Hepatocyte (in vitro differentiated cells): ENCODE data around the gene RHEX. TPM values are rescaled to one million over a fixed set of nuclear protein-coding genes. Genes with fewer than 3 reads are reported as not detected.
A peak's percentile ranks its signal among the peaks of the same experiment; 100 is the strongest.

ENCODE experiments used
- DNase-seq: peaks from one replicate; pipeline ENCODE4 v3.0.0-alpha.2; 2016; ENCODE audit warnings: low spot score
- H2AFZ ChIP-seq: fragments of 200-600 bp; sonication (generic); 2 replicates; pipeline ENCODE4 v1.6.0; 2016; ENCODE audit warnings: antibody characterized with exemption, mild to moderate bottlenecking
- H3K27ac ChIP-seq: fragments of 200-600 bp; sonication (generic); 2 replicates; pipeline ENCODE4 v1.5.1; 2016; ENCODE audit warnings: mild to moderate bottlenecking
- H3K27me3 ChIP-seq: fragments of 200-600 bp; sonication (generic); 2 replicates; pipeline ENCODE4 v1.6.1; 2016
- H3K36me3 ChIP-seq: fragments of 200-600 bp; sonication (generic); replicated peaks from 2 replicates; pipeline ENCODE4 v1.5.1; 2016; ENCODE audit warnings: low read depth; ENCODE audit not compliant: insufficient read depth
- H3K4me1 ChIP-seq: fragments of 200-600 bp; sonication (generic); 2 replicates; pipeline ENCODE4 v1.5.1; 2016; ENCODE audit warnings: mild to moderate bottlenecking, moderate library complexity; ENCODE audit not compliant: insufficient read depth
- H3K4me2 ChIP-seq: fragments of 200-600 bp; sonication (generic); 2 replicates; pipeline ENCODE4 v1.6.0; 2016
- H3K4me3 ChIP-seq: fragments of 200-600 bp; sonication (generic); 2 replicates; pipeline ENCODE4 v1.5.1; 2016; ENCODE audit warnings: mild to moderate bottlenecking
- H3K79me2 ChIP-seq: fragments of 200-600 bp; sonication (generic); 2 replicates; pipeline ENCODE4 v1.6.0; 2017; ENCODE audit warnings: mild to moderate bottlenecking
- H3K9me2 ChIP-seq: fragments of 200-600 bp; sonication (generic); replicated peaks from 2 replicates; pipeline ENCODE4 v1.6.0; 2017; ENCODE audit warnings: mild to moderate bottlenecking; ENCODE audit not compliant: insufficient read depth
- H3K9me3 ChIP-seq: fragments of 200-600 bp; sonication (generic); 2 replicates; pipeline ENCODE4 v1.5.1; 2016; ENCODE audit warnings: low read depth, mild to moderate bottlenecking
- H4K20me1 ChIP-seq: fragments of 200-600 bp; sonication (generic); 2 replicates; pipeline ENCODE4 v1.6.0; 2016; ENCODE audit warnings: mild to moderate bottlenecking; ENCODE audit not compliant: insufficient read depth, poor library complexity, severe bottlenecking
- EZH2 ChIP-seq: fragments of 200-600 bp; sonication (generic); IDR thresholded peaks from 2 replicates; pipeline ENCODE4 v1.6.1; 2016; ENCODE audit warnings: antibody characterized with exemption, mild to moderate bottlenecking, borderline replicate concordance
- EZH2phosphoT487 ChIP-seq: fragments of 200-600 bp; sonication (generic); IDR thresholded peaks from one replicate; pipeline ENCODE4 v1.6.1; 2018; ENCODE audit warnings: antibody characterized with exemption, mild to moderate bottlenecking, low read depth, moderate library complexity; ENCODE audit not compliant: unreplicated experiment, severe bottlenecking
- WGBS: methylation state at CpG from one replicate; pipeline ENCODE4 v1.1.6; 2016; ENCODE audit warnings: low lambda C conversion rate; ENCODE audit errors: missing lambda C conversion rate; 5-methylcytosine and 5-hydroxymethylcytosine counted together
- polyA plus RNA-seq: library from polyadenylated mRNA; unstranded; fragments of >200 nt; fragmentation: Nextera tagmentation; extraction: Ambion mirVana; gene quantifications from 2 replicates; pipeline ENCODE4 v1.2.1, GENCODE V29; 2016
- total RNA-seq: library from RNA; depleted of rRNA; stranded (reverse); fragments of >200 nt; gene quantifications from 2 replicates; pipeline ENCODE4 v1.2.3, GENCODE V29; 2014
- TF ChIP-seq, protein P1 (sequence below): fragments of 200-600 bp; sonication (generic); IDR thresholded peaks from 2 replicates; pipeline ENCODE4 v1.5.1; 2016; ENCODE audit warnings: antibody characterized with exemption, mild to moderate bottlenecking; ENCODE audit not compliant: poor library complexity

Gene RHEX
- total and polyA plus RNA-seq, 2 experiments from 2014 or later: 0.51 TPM; not detected in 1

DNA sequence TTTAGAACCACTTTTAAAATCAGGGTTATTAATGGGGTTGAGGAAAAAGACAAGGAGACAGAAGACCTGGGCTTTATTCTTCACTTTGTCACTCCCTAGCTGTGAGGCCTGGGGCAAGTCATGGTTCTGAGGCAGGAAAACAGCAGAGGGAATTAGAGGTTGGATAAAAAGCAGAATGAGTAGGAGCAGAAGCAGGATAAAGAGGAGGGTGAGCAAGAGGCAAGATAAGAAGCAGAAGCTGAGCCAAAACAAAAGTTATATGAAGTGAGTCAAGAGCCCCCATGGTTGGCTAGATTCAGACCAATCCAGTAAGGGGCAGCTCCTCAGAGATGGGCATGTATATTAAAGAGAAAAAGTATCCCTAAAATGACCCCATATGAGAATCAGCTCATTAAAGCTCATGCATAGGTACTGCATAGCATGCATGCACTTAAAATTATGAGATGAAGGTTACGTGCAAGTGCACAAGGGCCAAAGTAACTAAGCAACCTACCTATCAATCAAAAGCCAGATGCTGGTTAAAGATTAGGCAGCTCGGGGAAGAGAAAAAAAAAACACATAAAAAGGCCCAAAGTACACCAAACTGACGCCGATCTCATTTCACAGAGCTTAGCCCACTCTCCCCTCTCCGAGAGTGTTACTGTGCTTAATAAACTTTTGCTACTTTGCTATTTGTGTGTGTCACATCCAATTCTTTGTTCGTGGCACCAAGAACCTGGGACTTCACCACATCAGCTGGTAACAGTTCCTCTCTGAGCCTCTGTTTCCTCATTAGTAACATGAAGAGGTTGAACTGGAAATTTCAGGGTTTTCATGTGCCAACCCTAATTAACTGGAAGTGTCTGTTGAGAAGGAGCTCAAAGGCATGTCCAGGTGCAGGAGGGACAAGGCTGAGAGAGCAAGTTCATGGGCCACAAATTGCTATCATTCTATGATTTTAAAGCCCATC lies 62.0 kb downstream of the RHEX start:
- 64% methylated on average over 6 of the region's 6 CpGs for WGBS
- H3K79me2 ChIP-seq: no peaks in the 10 kb centered on the region
- no peak overlapping the region for H3K27ac ChIP-seq
- H4K20me1 ChIP-seq: no peaks in the 10 kb centered on the region
- H3K36me3 ChIP-seq: no peaks in the 10 kb centered on the region
- peaks cover 21% of the 10 kb centered on the region for H3K27me3 ChIP-seq
- no peak for DNase-seq
- H3K9me2 ChIP-seq: no peaks in the 10 kb centered on the region
- no peak overlapping the region for H3K4me3 ChIP-seq
- H3K4me1 ChIP-seq: no peaks in the 10 kb centered on the region
- H3K9me3 ChIP-seq: no peaks in the 10 kb centered on the region
- no peak overlapping the region for H3K4me2 ChIP-seq
- no peak for TF ChIP-seq EZH2
- TF ChIP-seq, protein P1, sequence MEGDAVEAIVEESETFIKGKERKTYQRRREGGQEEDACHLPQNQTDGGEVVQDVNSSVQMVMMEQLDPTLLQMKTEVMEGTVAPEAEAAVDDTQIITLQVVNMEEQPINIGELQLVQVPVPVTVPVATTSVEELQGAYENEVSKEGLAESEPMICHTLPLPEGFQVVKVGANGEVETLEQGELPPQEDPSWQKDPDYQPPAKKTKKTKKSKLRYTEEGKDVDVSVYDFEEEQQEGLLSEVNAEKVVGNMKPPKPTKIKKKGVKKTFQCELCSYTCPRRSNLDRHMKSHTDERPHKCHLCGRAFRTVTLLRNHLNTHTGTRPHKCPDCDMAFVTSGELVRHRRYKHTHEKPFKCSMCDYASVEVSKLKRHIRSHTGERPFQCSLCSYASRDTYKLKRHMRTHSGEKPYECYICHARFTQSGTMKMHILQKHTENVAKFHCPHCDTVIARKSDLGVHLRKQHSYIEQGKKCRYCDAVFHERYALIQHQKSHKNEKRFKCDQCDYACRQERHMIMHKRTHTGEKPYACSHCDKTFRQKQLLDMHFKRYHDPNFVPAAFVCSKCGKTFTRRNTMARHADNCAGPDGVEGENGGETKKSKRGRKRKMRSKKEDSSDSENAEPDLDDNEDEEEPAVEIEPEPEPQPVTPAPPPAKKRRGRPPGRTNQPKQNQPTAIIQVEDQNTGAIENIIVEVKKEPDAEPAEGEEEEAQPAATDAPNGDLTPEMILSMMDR: no peak
- TF ChIP-seq EZH2phosphoT487: no peak
- no peak overlapping the region for H2AFZ ChIP-seq

DNA sequence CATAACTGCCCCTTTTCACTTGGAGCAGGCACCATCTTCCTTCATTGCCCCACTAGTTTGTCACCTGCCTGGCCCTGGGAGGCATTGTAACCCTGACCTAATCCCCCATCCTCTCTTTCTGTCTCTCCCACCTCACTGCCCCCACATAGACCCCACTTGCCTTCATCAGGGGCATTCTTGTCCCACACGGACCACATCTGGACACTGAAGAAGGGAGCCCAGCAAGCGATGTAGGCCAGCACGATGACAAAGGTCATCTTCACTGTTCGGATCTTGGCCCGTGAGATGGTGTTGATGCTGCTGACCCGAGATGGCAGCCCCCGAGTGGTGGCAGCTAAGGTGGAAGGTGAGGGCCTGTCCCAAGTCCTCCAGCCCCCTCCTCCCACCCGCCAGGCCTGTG lies 62.8 kb downstream of the RHEX start:
- H3K9me2 ChIP-seq: no peaks in the 10 kb centered on the region
- H3K4me2 ChIP-seq: no peak overlapping the region
- TF ChIP-seq, protein P1: no peak
- TF ChIP-seq EZH2 (no peak), EZH2phosphoT487 (no peak)
- no peak overlapping the region for H3K4me3 ChIP-seq
- no peaks in the 10 kb centered on the region for H4K20me1 ChIP-seq
- H3K36me3 ChIP-seq: no peaks in the 10 kb centered on the region
- no peaks in the 10 kb centered on the region for H3K9me3 ChIP-seq
- H3K27me3 ChIP-seq: peaks cover 21% of the 10 kb centered on the region
- WGBS: 96% methylated on average over 8 of the region's 8 CpGs
- DNase-seq: no peak
- no peak overlapping the region for H3K27ac ChIP-seq
- H3K79me2 ChIP-seq: no peaks in the 10 kb centered on the region
- no peaks in the 10 kb centered on the region for H3K4me1 ChIP-seq
- no peak overlapping the region for H2AFZ ChIP-seq

DNA sequence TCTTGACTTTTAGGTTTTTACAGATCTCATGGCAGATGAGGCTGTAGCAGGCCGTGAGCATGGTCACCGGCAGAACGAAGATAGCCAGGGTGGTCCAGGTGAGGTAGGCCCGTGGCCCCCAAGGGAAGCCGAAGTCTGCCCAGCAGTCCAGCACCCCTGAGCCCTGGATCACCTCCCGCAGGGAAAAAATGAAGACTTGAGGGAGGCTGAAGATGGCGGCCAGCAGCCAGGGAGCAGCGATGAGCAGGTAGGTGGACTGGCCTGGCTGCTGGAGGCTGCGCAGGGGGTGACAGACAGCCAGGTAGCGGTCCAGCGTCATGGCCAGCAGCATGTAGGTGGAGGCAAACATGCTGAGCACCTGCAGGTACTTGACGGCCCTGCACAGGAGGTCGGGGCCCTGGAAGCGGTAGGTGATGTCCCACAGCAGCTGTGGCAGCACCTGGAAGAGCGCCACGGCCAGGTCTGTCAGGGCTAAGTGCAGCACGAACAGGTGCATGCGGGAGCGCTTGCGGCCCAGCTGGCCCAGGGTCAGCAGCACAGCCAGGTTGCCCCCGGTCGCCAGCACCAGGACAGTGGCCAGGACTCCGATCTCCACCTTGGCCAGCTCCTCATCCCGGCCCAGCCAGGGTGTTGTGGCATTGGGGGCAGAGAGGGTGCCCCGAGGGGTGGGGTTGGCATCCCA lies 63.4 kb downstream of the RHEX start:
- peaks cover 21% of the 10 kb centered on the region for H3K27me3 ChIP-seq
- H3K4me2 ChIP-seq: peak overlapping the region; percentile 94
- 92% methylated on average over 23 of the region's 25 CpGs for WGBS
- H3K9me2 ChIP-seq: no peaks in the 10 kb centered on the region
- H2AFZ ChIP-seq: no peak overlapping the region
- TF ChIP-seq, protein P1: no peak
- TF ChIP-seq EZH2phosphoT487 (no peak), EZH2 (no peak)
- no peak overlapping the region for H3K27ac ChIP-seq
- H3K4me1 ChIP-seq: no peaks in the 10 kb centered on the region
- H3K9me3 ChIP-seq: no peaks in the 10 kb centered on the region
- no peaks in the 10 kb centered on the region for H3K36me3 ChIP-seq
- no peaks in the 10 kb centered on the region for H3K79me2 ChIP-seq
- DNase-seq: no peak
- no peaks in the 10 kb centered on the region for H4K20me1 ChIP-seq
- H3K4me3 ChIP-seq: no peak overlapping the region
